GM21367 (cell line): ENCODE results near the gene MTX1.
"Not testable (repeated sequence)": the region's sequence is repeated elsewhere in the genome, so short reads cannot be mapped to it uniquely, and the experiment has no call there.

Experiments
- ATAC-seq: cut with Tn5 transposase; IDR thresholded peaks from one replicate; pipeline ENCODE4 v1.9.1; 2021; ENCODE audit not compliant: unreplicated experiment

Gene MTX1

GRCh38 chr1:155205969-155206593 is 2.4 kb upstream of the MTX1 start:
- ATAC-seq = no peak

DNA sequence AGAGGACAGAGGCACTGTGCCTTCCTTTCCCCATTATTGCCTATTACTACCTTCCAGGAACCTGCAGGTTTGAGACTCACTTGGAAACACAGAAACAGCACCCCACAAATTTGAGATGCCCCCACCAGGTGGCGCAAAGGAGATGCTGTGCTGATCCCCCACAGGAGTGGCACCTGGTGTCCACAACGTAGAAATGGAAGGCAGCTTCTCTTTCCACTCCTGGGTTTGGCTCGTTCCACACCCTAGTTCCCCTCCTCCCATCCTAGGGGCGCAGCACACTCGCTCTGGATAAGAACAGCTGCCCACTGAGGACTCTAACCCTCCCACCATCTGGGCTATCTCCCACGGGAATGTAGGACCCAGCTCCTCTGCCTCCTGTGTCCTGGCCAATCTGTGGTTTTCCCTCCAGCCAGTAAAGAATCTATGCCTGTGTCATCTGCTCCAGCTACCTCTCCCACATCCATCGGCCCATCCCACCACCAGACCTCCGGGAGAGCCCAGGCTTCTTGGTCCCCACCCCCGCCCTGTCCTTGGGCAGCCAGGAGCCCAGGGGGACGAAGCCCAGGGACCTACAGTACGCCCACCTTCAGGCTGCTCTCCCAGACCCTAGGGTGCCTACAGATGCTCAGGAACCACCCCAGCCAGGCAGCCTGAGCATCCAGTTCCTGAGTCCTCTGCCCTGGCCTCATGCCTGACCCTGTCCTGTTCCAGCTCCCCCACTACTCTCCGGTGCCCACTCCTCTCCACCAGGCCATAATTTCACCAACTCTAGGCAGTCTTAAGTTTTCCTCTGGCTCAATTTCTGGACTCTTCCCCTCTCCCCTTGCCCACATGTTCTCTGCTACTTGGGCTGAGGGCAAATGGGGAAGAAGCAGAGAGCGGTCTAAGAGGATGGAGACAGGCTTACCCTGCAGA is 1.3 kb upstream of the MTX1 start:
- no peak for ATAC-seq

DNA sequence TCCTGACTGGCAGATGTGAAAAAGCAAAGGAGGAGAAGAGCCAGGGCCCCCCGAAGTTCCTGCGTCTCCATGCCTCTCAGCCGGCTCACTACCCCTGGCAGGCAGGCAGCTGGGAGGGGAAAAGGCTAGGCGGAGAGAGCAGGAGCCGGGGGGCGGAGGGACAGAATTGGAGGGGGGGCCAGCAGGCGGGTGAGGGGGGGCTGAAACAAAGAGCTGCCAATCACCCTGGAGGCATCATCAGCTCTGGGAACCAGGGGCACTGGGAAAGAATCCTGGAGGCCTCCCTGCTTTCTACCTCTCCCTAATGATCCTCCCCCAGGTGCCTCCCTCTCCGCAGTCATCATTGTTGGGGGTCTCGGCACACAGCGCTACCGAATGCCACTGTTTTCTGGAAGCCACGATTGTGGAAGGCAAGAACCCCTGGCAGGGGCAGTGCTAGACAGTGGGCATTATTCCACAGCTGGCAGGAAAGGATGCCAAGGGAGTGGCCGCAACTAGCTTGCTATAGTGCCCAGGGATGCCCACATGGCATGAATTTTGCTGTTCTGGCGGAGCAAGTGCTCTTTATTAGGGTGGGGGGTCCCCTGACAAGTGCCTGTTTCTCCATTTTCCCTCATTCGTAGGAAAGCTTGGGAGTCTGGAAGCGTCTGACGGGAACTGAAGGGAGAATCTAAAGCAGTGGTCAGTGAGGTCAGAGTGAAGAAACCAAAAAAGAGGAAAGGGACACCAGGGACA is 522 bp upstream of the MTX1 start, which contains the start of gene THBS3:
Gene THBS3, minus strand, starts transcription at position 92 of the 735 bp plus-strand sequence. Its CDS starts 21 bp downstream, at position 71.
- ATAC-seq = no peak

DNA sequence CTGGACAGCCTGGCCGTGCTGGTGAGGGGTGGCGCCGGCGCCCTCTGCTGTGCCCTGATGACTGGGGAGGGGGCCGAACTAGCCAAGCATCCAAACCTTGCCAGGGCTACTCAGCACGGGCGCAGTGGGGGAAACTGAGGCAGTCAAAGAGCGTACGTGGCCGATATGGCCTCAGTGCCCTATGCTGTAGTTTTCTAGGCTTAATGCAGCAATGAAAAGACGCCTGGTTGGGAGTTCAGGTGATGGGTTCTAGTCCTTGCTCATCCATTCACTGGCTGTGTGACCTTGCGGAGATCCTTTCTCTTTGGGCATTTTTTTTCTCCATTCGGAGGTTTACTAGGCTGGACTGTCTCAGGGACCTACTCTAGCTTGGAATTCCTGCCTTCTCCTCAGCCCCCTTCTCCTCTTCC is 822 bp downstream of the MTX1 start:
- ATAC-seq = no peak

- ATAC-seq = no peak
Observed at GRCh38 chr1:155210314-155211104, 2.0 kb downstream of the MTX1 start.

DNA sequence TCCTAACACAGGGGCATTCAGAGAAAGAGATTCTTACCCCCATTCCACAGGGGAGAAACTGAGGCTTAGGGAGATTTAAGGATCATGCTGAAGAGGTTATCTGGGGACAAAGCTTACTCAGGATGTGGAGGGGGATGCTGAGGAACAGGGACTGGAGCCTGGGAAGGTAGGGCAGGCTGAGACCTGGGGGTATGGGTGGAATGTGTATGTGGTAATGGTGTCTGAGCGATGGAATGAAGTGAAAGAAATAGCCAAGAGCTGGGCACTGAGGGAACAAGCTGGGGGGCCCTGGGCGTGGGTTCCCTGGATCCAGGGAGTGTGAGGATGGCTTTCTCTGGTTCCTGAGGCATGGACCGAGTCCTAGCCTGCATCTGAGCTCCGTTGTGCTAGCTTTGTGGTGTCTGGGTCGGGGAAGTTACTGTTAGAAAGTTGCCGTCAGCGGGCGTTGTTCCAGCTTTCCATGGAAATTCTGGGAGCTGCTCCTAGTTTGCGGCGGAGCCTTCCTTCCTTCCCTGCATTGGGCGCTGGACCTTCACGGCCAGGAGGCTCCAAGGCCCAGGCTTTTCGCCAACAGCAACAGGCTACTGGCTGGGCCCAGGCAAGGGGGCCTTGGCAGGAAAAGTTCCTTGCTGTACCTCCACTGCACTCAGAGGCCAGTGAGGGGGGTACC is 3.0 kb downstream of the MTX1 start:
- ATAC-seq = not testable (repeated sequence)

DNA sequence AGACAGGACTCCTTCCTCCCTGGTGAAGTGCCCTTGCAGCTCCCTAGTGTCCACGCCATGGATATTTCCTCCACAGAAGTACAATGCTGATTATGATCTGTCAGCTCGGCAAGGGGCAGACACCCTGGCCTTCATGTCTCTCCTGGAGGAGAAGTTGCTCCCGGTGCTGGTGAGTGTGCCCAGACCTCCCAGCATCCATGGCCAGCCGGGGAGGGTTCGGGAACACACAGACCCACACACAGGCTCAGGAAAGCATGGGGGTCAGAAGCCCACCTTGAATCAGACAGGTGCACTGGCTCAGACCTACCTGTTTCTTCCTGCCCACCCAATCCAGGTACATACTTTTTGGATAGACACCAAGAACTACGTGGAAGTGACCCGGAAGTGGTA is 3.6 kb downstream of the MTX1 start:
- ATAC-seq = not testable (repeated sequence)

DNA sequence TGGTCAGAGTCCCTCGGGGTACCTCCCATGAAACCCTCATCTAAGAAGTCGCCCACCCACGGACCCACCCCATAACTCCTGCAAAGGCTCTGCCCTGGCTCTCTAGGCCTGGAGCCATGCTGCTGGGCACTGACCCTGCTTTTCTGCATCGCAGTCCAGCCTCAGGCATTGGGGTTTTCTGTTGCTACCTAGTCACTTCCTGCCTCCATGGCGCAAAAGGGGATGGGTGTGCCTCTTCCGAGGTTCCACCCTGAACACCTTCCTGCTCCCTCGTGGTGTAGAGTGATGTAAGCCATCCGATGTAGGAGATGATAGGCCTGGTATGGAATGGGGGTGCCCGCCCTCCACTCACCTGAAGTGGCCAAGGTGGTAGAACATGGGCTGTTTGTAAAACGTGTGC is 6.2 kb downstream of the MTX1 start:
- ATAC-seq = not testable (repeated sequence)

DNA sequence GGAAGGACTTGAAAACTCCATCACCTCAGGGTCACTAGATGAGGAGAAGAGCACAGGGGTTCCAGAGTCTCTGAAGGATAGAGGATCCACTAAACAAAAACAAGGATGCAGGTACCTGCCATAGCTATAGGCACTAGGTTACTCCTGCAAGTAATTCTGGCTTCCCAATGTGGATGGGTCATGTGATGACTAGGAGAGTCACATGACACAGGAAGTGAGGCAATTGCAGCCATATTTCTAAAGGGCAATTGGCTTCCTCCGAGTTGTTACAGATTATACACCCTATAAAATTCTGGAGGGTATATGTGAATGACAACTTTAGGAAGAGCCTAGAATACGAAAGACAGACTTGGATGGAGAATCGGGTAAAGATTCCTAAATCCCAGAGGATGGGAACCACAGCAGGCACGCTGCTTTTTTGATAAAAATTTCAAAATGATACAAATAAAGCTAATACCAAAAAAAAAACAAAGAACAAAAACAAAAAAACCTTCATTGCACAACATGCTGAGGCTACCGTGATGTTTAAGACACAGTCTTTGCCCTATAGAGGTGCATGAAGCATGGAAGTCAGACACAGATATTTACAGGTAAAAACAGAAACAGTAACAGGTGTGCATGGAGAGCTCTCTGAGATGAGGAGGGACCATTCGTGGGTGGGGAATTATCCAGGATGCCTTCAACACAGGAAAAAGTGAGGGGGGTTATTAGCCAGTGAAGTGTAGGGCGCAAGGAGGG is 10.5 kb downstream of the MTX1 start:
- ATAC-seq = no peak

- ATAC-seq = no peak
Observed at GRCh38 chr1:155219592-155220031, 11.1 kb downstream of the MTX1 start.

DNA sequence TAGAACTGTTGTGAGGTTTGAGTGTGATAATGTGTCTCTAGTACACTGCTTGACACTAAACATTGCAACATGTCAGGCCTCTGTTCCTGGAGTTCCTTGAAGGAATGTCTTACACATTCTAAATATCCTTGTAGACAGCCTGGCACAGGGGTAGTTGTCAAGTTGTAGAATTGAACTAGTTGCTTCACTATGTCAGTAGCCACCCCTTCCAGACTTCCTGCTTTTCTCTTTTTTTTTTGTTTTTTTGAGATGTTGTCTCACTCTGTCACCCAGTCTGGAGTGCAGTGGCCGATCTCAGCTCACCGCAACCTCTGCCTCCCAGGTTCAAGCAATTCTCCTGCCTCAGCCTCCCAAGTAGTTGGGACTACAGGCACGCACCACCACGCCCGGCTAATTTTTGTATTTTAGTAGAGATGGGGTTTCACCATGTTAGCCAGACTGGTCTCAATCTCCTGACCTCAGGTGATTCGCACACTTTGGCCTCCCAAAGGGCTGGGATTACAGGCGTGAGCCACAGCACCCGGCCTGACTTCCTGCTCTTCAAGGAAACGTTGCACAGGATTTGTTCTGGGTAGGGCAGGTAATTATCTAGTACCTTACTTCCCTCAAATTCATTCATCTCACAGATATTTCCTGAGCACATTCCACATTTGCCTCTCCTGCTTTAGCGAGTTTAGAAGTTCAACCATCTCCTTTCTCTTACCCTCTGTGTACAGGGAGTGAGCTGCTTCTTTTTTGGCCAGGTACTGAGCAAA is 11.9 kb downstream of the MTX1 start:
- ATAC-seq = not testable (repeated sequence)

- no peak for ATAC-seq
Observed at GRCh38 chr1:155223047-155223446, 14.6 kb downstream of the MTX1 start.

GRCh38 chr1:155225404-155225759 is 16.9 kb downstream of the MTX1 start:
- ATAC-seq = not testable (repeated sequence)

DNA sequence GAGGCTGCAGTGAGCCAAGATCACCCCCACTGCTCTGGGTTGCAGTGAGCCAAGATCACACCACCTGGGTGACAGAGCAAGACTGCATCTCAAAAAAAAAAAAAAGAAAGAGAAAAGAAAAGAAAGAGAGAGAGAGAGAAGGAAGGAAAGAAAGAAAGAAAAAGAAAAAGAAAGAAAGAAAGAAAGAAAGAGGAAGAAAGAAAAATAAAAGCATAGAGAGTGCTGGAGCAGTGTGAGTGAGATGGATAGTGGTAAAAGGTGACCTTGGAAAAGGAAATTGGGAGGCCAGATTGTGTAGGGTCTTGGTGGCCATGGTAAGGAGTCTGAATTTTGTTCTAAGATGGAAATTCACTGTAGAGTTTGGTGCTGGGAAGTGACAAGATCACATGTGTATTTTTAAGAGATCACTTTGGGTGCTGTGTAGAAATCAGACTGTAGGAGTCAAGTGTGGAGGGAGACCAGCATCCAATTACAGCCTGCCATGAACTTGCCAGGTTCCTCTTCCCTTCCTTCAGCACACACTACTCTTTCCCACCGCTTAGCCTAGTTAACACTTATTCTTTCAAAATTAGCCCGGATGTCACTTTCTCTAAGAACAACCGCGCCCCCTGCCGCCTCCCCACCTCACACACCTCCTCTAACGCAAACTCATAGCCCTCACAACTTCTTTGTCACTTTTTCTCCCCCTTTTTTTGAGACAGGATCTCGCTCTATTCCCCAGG is 17.9 kb downstream of the MTX1 start:
- peak; percentile 34 for ATAC-seq

DNA sequence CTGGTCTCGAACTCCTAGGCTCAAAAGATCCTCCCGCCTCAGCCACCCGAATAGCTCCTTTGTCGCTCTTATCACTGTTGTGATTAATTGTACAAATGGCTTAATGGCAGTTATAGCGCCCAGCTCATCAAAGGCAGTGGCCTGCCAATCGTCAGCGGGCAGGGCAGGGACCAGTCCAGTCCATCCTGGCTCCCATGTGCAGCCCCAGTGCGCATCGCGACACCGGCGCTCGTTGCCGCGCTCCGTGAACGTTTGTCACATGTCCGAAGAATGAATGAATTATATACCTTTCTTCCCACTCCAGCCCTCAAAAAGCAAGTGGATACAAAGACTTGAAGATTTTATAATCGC is 18.4 kb downstream of the MTX1 start:
- ATAC-seq = peak; percentile 7

DNA sequence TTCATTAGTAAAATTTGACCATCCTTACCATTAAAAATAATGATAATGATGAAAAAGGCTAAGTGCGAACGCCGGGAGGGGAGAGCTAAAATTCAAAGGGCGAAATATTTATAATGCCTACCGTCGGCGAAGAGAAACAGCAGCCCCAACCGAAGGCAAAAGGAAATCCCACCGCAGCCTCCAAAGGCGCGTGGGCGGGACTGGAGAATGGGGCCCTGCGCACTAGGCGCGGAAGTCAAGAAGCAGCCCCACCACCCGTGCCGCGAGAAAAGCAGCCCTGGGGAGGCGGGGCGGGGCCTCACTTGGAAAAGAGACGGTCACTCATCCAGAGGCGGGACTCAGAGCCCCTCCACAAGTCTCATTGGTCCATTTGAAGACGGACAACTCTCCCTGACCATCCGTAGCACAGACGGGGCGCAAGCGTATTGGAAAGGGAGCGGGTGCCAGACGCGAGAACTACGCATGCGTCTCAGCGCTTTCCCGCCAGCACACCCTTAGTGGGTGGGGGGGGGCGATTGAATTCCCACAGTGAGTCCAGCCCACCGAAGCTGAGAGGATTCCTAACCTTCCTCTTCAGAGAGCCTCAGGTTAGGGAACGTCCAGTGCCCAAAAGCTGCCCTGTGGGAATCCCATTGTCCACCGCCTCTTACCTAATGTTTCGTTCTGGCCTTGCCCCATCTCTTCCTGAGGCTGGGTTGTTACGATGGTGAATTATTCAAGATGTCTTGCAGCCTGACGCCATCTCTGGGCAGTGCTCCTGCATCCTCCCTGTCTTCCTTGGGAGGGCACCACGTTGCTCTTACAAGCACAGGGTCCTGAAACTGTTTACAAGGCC is 19.0 kb downstream of the MTX1 start:
- peak; percentile 77 for ATAC-seq

DNA sequence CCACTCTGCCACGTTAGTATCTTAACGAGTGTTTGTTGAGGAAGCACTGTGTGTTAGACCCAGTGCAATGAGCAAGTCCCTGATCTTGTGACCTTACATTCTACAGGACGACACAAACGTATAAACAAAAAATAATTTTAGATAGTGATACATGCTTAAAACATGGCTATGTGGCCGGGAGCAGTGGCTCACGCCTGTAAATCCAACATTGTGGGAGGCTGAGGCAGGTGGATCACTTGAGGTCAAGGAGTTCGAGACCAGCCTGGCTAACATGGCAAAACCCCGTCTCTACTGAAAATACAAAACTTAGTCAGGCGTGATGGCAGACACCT is 19.6 kb downstream of the MTX1 start:
- ATAC-seq = no peak
